NCI-H69 (cell line): Measurements from ENCODE around the gene FCN2.
"Not testable (repeated sequence)": the region's sequence is repeated elsewhere in the genome, so short reads cannot be mapped to it uniquely, and the experiment has no call there.

Experiments
- DNase-seq: peaks from one replicate; lab custom pipeline; 2025; lab: John Stamatoyannopoulos, UW

FCN2 gene

GRCh38 chr9:134847752-134848432, 32.7 kb upstream of the FCN2 start:
- no peak for DNase-seq

DNA sequence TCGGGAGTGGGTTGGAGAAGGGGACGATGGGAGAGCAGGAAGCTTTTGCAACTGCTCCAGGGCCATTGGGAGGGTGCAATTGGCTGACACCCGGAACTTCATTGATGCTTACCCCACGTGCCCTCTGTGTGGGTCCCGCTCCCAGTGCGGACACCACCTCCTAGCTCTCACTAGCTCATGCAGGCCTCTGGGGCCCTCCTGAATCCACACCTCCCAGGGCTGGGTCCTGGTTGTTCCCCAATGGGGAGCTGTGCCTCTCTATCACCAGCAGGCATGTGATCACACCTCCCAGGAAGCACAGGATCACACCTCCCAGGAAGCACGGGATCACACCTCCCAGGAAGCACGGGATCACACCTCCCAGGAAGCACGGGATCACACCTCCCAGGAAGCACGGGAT, 32.1 kb upstream of the FCN2 start:
- DNase-seq: no peak

DNA sequence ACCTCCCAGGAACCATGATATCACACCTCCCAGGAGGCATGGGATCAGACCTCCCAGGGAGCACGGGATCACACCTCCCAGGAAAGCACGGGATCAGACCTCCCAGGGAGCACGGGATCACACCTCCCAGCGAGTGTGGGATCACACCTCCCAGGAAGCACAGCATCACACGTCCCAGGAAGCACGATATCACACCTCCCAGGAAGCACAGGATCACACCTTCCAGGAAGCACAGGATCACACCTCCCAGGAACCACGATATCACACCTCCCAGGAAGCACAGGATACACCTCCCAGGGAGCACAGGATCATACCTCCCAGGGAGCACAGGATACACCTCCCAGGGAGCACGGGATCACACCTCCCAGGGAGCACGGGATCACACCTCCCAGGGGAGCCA, 30.0 kb upstream of the FCN2 start:
- DNase-seq: no peak

DNA sequence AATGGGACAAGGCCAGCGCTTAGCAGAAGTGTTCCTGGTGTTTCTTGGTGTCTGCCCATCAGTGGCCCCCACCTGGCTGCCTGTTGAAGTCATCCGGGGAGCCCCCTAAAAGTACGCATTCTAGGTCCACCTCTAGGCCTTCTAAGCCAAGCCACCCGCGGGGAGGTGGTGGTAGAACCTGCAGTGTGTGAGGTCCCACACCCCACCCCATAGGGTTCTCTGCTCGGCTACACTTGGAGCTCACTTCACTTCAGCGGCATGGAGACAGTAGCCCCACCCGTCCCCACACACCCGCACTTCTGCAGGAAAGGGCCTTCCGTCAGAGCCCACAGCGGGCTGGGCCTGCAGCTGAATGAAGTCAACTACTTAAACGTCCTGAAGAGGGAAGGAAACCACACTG, 29.6 kb upstream of the FCN2 start:
- DNase-seq: no peak

GRCh38 chr9:134852906-134853654, 27.5 kb upstream of the FCN2 start:
- DNase-seq: no peak

DNA sequence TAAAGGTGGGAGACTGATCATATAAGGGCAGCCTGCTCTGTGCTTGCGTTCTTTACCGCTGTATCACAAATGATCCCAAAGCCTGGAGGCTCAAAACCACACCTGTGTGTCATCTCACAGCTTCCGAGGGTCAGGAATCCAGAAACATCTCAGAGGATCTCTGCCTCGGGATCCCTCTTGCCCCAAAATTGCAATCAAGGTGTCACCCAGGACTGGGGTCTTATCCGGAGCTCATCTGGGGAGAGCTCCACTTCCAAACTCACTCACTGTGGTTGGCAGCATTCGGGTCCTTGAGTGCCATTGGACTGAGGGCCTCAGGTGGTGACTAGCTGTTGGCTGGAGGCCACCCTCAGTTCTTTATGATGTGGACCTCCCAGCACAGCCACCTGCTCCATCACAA, 26.7 kb upstream of the FCN2 start:
- no peak for DNase-seq

- DNase-seq: no peak
Observed at GRCh38 chr9:134854541-134854981, 26.0 kb upstream of the FCN2 start.

DNA sequence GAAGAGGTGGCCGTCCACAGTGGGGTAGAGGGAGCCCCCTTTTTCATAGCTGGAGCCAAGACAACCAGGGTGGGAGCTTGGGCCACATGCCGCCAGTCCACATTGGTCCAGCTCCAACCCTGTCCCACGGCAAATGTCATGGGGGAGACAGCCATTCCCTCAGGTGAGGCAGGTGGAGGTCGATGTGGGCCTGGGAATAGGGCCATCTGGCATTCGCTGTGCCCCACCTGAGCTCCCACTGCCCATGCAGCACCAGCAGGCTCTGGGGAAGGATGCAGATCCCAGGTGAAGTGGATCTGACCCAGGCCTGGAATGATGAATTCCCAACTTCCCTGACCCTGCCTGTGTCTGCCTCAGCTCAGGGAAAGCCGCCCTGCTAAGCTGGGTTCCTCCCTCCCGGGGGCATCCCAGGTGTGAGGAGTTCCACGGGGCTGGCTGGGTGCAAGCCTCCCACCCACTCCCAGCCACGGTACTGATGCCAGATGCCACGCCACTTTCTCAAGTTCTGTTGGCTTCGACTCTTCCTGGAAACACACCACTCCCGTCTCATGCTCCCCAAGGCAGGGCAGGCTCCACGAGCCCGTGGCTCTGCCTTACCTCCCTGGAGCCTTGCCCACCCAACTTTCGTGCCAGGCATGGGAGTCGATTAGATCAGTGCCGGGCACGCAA, 25.2 kb upstream of the FCN2 start:
- DNase-seq: no peak

- DNase-seq: no peak
Observed at GRCh38 chr9:134855900-134856377, 24.7 kb upstream of the FCN2 start.

- not testable (repeated sequence) for DNase-seq
Observed at GRCh38 chr9:134857451-134857850, 23.2 kb upstream of the FCN2 start.

- DNase-seq: no peak
Observed at GRCh38 chr9:134858051-134858841, 22.4 kb upstream of the FCN2 start.

GRCh38 chr9:134860510-134860909, 20.1 kb upstream of the FCN2 start:
- DNase-seq: no peak

DNA sequence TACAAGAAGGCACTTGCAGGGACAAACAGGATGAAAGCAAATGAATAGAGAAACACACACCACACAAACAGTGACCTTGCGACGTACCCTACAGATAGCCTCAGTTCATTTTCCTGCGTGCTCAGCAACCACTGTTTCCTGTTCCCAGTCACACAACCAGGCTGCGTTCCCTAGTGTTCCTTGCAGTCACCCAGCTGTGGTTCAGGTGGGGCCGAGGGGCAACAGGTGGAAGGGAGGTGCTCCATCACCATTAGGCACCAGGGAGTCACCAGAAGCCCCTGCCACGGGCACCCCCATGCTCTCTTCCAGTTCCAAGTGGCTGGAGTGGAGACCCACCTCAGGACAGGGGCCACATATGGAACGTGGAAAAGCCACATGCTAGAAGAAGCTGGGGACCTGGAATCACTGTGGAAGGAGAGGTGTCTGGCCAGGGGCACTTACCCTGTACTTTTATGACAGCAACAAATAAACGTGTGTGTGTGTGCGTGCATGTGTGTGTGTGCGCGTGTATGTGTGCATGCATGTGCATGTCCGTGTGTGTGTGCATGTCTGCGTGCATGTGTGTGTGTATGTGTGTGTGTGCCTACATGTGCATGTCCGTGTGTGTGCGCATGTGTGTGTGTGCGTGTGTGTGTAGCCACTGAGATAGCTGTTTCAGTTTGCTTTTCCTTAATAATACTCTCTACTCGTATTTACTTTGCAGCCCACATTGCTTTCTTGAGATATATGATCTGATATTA, 18.8 kb upstream of the FCN2 start:
- no peak for DNase-seq

GRCh38 chr9:134863306-134863902, 17.2 kb upstream of the FCN2 start:
- DNase-seq: no peak

DNA sequence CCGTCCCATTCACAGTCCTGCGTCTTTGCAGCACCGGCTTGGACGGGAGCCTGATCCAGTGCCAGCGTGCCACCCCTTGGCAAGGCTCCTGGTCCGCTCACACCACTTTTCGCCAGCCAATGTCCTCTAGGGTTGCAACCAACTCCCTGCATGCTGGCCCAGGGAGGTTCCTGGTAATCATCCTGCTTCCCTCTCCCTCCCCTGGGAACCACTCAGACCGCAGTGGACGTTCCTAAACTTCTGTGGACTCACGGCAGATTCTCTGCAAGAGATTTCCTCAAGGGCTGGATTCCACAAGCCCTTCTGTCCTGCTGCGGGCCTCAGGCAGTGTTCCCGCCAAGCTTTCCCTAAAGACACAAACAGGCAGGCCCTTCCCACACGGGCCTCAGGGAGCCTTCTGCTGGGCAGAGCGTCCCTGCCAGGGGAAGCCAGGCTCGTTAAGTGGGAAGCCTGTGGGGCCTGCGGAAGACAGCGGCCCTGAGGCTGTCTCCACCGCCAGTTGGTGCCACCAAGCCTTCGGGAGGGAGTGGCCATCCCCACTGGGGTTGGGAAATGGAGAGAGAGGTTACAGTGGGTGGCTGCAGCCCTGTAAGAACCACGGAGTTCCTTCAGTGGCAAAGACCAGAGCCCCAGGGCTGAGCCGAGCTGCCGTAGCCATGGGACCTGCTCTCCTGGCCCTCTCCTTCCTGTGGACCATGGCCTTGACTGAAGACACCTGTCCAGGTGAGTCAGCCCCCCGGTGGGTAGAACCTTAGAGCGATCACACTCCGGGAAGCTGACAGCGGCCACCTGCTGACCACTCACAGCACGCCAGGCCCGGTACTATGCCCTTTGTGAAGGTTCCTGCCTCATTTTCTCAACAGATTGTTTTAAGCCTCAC, 16.4 kb upstream of the FCN2 start:
- no peak for DNase-seq

DNA sequence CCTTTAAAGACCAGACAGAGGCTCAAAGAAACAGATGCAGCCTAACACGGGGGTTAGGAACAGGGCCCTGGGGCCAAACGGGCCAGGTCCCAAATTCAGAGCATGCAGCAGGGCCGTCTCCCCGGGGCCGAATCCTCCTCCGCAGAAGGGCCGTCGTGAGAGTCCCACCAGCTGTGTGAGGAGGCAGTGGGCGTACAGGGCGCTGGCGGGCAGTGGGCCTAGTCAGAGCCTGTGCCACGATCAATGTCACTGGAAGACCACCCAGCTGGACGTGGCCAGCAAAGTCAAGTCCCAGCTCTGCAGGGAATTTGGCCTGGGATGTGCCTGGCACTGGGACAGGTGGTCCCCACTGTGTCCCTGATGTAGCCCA, 15.8 kb upstream of the FCN2 start:
- no peak for DNase-seq

- no peak for DNase-seq
Observed at GRCh38 chr9:134867917-134868750, 12.5 kb upstream of the FCN2 start.

GRCh38 chr9:134868751-134869553, 11.7 kb upstream of the FCN2 start:
- DNase-seq: no peak
